Kidney (tissue), 14 donors: ENCODE data around the gene GPC2. TPM values are rescaled to one million over a fixed set of nuclear protein-coding genes. Genes with fewer than 3 reads are reported as not detected.
A peak's percentile ranks its signal among the peaks of the same experiment; 100 is the strongest.

ENCODE experiments used
- DNase-seq, 5 donors: peaks; one replicate each; pipeline ENCODE4 v3.0.0-alpha.2; 2013 to 2020
- FAIRE-seq: peaks from 2 replicates; lab custom pipeline; 2012; peaks lifted over from hg19 to GRCh38; lab: Jason Lieb, UNC
- H3K27ac ChIP-seq, 2 donors: one replicate each; pipeline ENCODE4 v1.7.0; 2013; ENCODE audit warnings: low read depth in 2 of 2, low read length in 2 of 2, inconsistent platforms in 1 of 2
- H3K27me3 ChIP-seq: one replicate; pipeline ENCODE4 v1.7.1; 2013; ENCODE audit warnings: low read length, inconsistent platforms; ENCODE audit not compliant: control insufficient read depth, insufficient read depth
- H3K36me3 ChIP-seq, 3 donors: one replicate each; pipeline versions ENCODE4 v1.7.0 to v1.7.1; 2013; ENCODE audit warnings: low read length in 3 of 3, control low read depth in 1 of 3, inconsistent platforms in 1 of 3; ENCODE audit not compliant: insufficient read depth in 3 of 3, control insufficient read depth in 2 of 3
- H3K4me1 ChIP-seq, 3 donors: one replicate each; pipeline versions ENCODE4 v1.7.0 to v1.7.1; 2013; ENCODE audit warnings: low read length in 3 of 3, inconsistent platforms in 1 of 3, low read depth in 1 of 3; ENCODE audit not compliant: control insufficient read depth in 2 of 3, insufficient read depth in 2 of 3
- H3K4me3 ChIP-seq, 3 donors: one replicate each; pipeline versions ENCODE4 v1.7.0 to v1.8.1; 2013; ENCODE audit warnings: low read length in 3 of 3, control low read depth in 1 of 3, inconsistent platforms in 1 of 3
- H3K9ac ChIP-seq, 3 donors: one replicate each; pipeline versions ENCODE4 v1.7.0 to v1.7.1; 2013; ENCODE audit warnings: low read length in 3 of 3, control low read depth in 1 of 3, inconsistent platforms in 1 of 3
- H3K9me3 ChIP-seq, 3 donors: one replicate each; pipeline versions ENCODE4 v1.7.0 to v1.7.1; 2013; ENCODE audit warnings: low read length in 3 of 3, control low read depth in 1 of 3, inconsistent platforms in 1 of 3; ENCODE audit not compliant: control insufficient read depth in 2 of 3, insufficient read depth in 1 of 3
- intact Hi-C: fragments of 100-400 bp; cut with DNase I; formaldehyde crosslinking; loops from one replicate; pipeline ENCODE4 v1.11.1; 2022
- polyA plus RNA-seq: library from polyadenylated mRNA; stranded (reverse); fragments of 350-450 nt; fragmentation: Illumina TruSeq; extraction: RNeasy Lipid Tissue Mini Kit (QIAGEN cat#74804); gene quantifications from one replicate; pipeline ENCODE4 v1.2.3, GENCODE V29; 2014; ENCODE audit warnings: low read depth, low replicate concordance; ENCODE audit not compliant: insufficient read depth
- total RNA-seq: library from RNA; stranded (reverse); fragmentation: NEBNext Ultra II Directional; extraction: Animal tissue kit (Norgen Biotek cat#: 25700); gene quantifications from one replicate; pipeline ENCODE4 v1.2.1, GENCODE V29; 2021
- TF ChIP-seq, protein P1 (sequence below): IDR thresholded peaks from 3 replicates; pipeline ENCODE4 v1.5.1; 2012; ENCODE audit warnings: mild to moderate bottlenecking, moderate library complexity, borderline replicate concordance; ENCODE audit not compliant: insufficient read depth; ENCODE audit errors: extremely low read depth
- donor health status: control.
- donor health status: control.
- donor health status: control.
- donor health status: control.
- donor health status: control.
- donor health status: DM: yes; HTN: yes; CAD: no.
- donor health status: Normal renal cell carcinoma (clear cell type).

GPC2 gene
- total and polyA plus RNA-seq, 2 donors from 2014 or later, result 0.73 to 1.8 TPM

DNA sequence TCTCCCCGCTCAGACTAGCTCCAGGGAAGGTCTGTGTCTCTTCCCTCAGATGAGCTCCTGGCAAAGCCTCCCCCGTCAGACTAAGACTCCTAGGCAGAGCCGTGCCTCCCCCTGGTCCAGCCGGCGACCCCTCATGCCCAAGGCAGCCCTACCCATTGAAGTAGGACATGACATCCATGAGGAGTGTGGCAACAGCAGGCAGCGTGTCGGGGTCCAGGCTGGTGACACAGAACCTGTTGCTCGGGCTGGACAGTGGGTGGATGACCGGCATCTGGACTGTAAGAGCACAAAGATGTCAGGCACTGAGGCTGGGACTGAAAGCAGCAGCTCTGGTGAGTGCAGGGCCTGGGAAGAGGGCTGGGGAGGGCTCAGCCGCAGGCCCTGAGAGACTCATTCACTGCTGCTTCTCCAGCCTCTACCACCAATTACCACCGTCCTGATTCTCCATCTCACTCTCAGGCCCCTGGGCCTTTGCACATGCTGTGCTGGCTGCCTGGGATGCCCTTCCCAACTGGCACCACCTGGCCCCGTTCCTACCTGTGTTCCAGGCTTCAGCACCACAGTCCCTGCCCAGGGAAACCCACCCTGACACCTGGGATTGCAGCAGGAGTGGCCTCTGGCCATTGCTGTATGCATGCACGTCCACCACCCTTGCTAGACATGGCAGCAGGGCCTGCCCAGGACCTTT is 45.4 kb upstream of the GPC2 start:
- no peaks in the 10 kb centered on the region for H3K9me3 ChIP-seq
- H3K4me1 ChIP-seq, result no peaks in the 10 kb centered on the region
- H3K9ac ChIP-seq, result no peak overlapping the region
- no peaks in the 10 kb centered on the region for H3K36me3 ChIP-seq
- H3K27me3 ChIP-seq, result no peaks in the 10 kb centered on the region
- intact Hi-C loops, result no loop called here
- no peak overlapping the region for H3K27ac ChIP-seq
- TF ChIP-seq, protein P1, sequence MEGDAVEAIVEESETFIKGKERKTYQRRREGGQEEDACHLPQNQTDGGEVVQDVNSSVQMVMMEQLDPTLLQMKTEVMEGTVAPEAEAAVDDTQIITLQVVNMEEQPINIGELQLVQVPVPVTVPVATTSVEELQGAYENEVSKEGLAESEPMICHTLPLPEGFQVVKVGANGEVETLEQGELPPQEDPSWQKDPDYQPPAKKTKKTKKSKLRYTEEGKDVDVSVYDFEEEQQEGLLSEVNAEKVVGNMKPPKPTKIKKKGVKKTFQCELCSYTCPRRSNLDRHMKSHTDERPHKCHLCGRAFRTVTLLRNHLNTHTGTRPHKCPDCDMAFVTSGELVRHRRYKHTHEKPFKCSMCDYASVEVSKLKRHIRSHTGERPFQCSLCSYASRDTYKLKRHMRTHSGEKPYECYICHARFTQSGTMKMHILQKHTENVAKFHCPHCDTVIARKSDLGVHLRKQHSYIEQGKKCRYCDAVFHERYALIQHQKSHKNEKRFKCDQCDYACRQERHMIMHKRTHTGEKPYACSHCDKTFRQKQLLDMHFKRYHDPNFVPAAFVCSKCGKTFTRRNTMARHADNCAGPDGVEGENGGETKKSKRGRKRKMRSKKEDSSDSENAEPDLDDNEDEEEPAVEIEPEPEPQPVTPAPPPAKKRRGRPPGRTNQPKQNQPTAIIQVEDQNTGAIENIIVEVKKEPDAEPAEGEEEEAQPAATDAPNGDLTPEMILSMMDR, result no peak
- H3K4me3 ChIP-seq, result no peak overlapping the region
- DNase-seq (peak in 2 of 5 donors; percentile 27 to 78), FAIRE-seq (no peak)

DNA sequence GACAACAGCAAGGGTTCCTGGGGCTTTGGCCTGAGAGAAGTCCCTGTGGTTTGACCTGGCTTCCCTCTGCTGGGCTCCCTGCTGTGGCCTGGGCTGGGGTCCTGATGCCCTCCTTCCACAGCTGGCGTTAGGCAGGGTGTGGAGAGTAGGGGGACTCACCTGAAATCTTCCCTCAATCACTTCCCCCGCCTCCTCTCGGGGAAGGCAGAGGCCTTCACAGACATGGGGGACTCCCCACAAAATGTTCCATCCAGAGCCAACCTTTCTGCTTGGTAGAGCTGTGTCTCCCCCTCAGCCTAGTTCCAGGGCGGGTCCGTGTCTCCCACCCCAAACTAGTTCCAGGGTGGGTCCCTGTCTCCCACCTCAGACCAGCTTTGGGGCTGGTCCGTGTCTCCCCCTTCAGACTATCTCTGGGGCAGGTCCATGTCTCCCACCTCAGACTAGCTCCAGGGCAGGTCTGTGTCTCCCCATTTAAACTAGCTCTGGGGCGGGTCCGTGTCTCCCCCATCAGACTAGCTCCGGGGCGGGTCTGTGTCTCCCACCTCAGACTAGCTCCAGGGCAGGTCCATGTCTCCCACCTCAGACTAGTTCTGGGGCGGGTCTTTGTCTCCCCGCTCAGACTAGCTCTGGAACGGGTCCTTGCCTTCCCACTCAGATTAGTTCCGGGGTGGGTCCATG is 44.7 kb upstream of the GPC2 start:
- Histone ChIP-seq H3K36me3 (no peaks in the 10 kb centered on the region), H3K9ac (no peak overlapping the region), H3K4me3 (no peak overlapping the region), H3K27ac (no peak overlapping the region), H3K9me3 (no peaks in the 10 kb centered on the region), H3K27me3 (no peaks in the 10 kb centered on the region), H3K4me1 (no peaks in the 10 kb centered on the region)
- TF ChIP-seq, protein P1, result no peak
- intact Hi-C loops, result no loop called here
- peak in 1 of 5 donors; percentile 22 for DNase-seq
- FAIRE-seq, result no peak

DNA sequence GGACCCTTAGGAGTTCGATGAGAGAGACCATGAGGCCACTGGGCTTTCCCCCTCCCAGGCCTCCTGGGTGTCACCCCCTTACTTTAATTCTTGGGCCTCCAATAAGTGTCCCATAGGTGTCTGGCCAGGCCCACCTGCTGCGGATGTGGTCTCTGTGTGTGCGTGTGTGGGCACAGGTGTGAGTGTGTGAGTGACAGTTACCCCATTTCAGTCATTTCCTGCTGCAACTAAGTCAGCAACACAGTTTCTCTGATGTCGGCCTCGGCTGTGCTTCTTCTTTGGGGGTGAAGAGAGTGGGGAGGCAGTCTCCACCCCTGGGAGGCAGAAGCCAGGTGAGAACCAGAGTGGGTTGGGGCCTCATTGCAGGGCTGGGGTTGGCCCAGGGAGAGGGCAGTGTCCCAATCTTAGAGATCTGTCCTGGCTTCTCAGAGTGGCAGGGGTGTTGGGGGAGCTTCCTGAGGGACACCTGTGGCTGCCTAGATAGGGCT is 44.1 kb upstream of the GPC2 start:
- Histone ChIP-seq H3K4me1 (no peaks in the 10 kb centered on the region), H3K4me3 (no peak overlapping the region), H3K27me3 (no peaks in the 10 kb centered on the region), H3K9me3 (no peaks in the 10 kb centered on the region), H3K36me3 (no peaks in the 10 kb centered on the region), H3K27ac (no peak overlapping the region), H3K9ac (no peak overlapping the region)
- intact Hi-C loops, result no loop called here
- DNase-seq (peak in 2 of 5 donors; percentile 19 to 75), FAIRE-seq (no peak)
- TF ChIP-seq, protein P1, result no peak
